Esophagus muscularis mucosa (tissue), 4 donors: ENCODE measurements around the gene OTP.

Experiments
- CTCF ChIP-seq, 3 experiments: fragments of 200-600 bp in 2 of 3; fragments of 450-650 bp in 1 of 3; sonication (generic) in 2 of 3; IDR thresholded peaks; one replicate each; pipeline ENCODE4 v1.5.1; 2017 to 2019; ENCODE audit warnings: antibody characterized with exemption in 3 of 3, mild to moderate bottlenecking in 2 of 3, moderate library complexity in 1 of 3
- EP300 ChIP-seq: sonication (generic); formaldehyde crosslinking; IDR thresholded peaks from one replicate; pipeline ENCODE4 v1.6.1; 2017; ENCODE audit warnings: antibody characterized with exemption
- POLR2A ChIP-seq: fragments of 450-650 bp; IDR thresholded peaks from one replicate; pipeline ENCODE4 v1.6.1; 2017; ENCODE audit warnings: antibody characterized with exemption, moderate library complexity, mild to moderate bottlenecking, low read depth

- TF ChIP-seq EP300: no peak
- TF ChIP-seq CTCF (IDR thresholded peaks at IDR 0.05): no peak
- TF ChIP-seq POLR2A: no peak
Measured at GRCh38 chr5:77640589-77641396, 2.3 kb upstream of the OTP start.
